DMS 273 (cell line): ENCODE data around the gene IL36B.

Experiments
- DNase-seq: peaks from one replicate; lab custom pipeline; 2025; ENCODE audit not compliant: unreplicated experiment; lab: John Stamatoyannopoulos, UW

The IL36B gene

GRCh38 chr2:113012436-113013335, 40.0 kb downstream of the IL36B start:
- DNase-seq: no peak

- no peak for DNase-seq
Measured at GRCh38 chr2:113011108-113011507, 41.6 kb downstream of the IL36B start.

- no peak for DNase-seq
Measured at GRCh38 chr2:113010088-113010487, 42.6 kb downstream of the IL36B start.

- DNase-seq: no peak
Measured at GRCh38 chr2:113009622-113010021, 43.0 kb downstream of the IL36B start.

- no peak for DNase-seq
Measured at GRCh38 chr2:113007250-113007649, 45.4 kb downstream of the IL36B start.

- no peak for DNase-seq
Measured at GRCh38 chr2:113005030-113005509, 47.6 kb downstream of the IL36B start, which contains the start of gene IL36A. Gene IL36A, plus strand, starts transcription at chr2:113005459. Its CDS starts 413 bp downstream, at chr2:113005872.

- no peak for DNase-seq
Measured at GRCh38 chr2:113002677-113003076, 50.0 kb downstream of the IL36B start.

- no peak for DNase-seq
Measured at GRCh38 chr2:113000436-113000835, 52.2 kb downstream of the IL36B start.

- DNase-seq: no peak
Measured at GRCh38 chr2:112997151-112997550, 55.5 kb downstream of the IL36B start.

- DNase-seq: no peak
Measured at GRCh38 chr2:112996635-112997034, 56.0 kb downstream of the IL36B start.

- no peak for DNase-seq
Measured at GRCh38 chr2:112995346-112995920, 57.2 kb downstream of the IL36B start.

- DNase-seq: no peak
Measured at GRCh38 chr2:112994648-112995047, 58.0 kb downstream of the IL36B start.

- DNase-seq: no peak
Measured at GRCh38 chr2:112993831-112994230, 58.8 kb downstream of the IL36B start.

GRCh38 chr2:112989611-112990010, 63.1 kb downstream of the IL36B start:
- no peak for DNase-seq

GRCh38 chr2:112985090-112985489, 67.6 kb downstream of the IL36B start:
- DNase-seq: no peak

GRCh38 chr2:112980537-112980936, 72.1 kb downstream of the IL36B start:
- DNase-seq: no peak

- no peak for DNase-seq
Measured at GRCh38 chr2:112979731-112980130, 72.9 kb downstream of the IL36B start.

- DNase-seq: no peak
Measured at GRCh38 chr2:112977559-112978056, 75.1 kb downstream of the IL36B start, which contains the start of gene IL36G. Gene IL36G, plus strand, starts transcription at chr2:112978006. Its CDS starts 633 bp downstream, at chr2:112978639.
